Caco-2 (cell line): ENCODE measurements around the gene GBE1. TPM values are rescaled to one million over a fixed set of nuclear protein-coding genes. Genes with fewer than 3 reads are reported as not detected.

Source experiments
- BruUV-seq: library from RNA; stranded (reverse); fragments of 400-500 nt; replicated peaks from 2 replicates; lab custom pipeline; 2021; lab: Mats Ljungman, UMichigan
- CTCF ChIA-PET: fragments of 300-600 bp; sonication (Branson Sonifier 250); formaldehyde crosslinking; loops from one replicate; lab custom pipeline; 2022; ENCODE audit warnings: antibody characterized with exemption; lab: Charles Lee
- POLR2A ChIA-PET: fragments of 300-600 bp; sonication (Branson Sonifier 250); formaldehyde crosslinking; loops from one replicate; lab custom pipeline; 2022; ENCODE audit warnings: antibody characterized with exemption; lab: Charles Lee
- DNase-seq, 2 experiments: peaks; one replicate each; pipeline versions ENCODE4 v3.0.0 to v3.0.0-alpha.2; 2020 to 2022
- H3K27me3 ChIP-seq: replicated peaks from 2 replicates; pipeline ENCODE4 v1.6.0; 2011; ENCODE audit warnings: low read length; ENCODE audit not compliant: control insufficient read depth, insufficient read depth
- H3K36me3 ChIP-seq: 2 replicates; pipeline ENCODE4 v1.5.1; 2011; ENCODE audit warnings: low read length; ENCODE audit not compliant: control insufficient read depth, insufficient read depth
- H3K4me1 ChIP-seq: fragments of 250-450 bp; sonication (Bioruptor Pico); 2 replicates; pipeline ENCODE4 v1.5.1; 2020; ENCODE audit warnings: mild to moderate bottlenecking
- H3K4me3 ChIP-seq: 2 replicates; pipeline ENCODE4 v1.5.1; 2011; ENCODE audit warnings: low read depth, mild to moderate bottlenecking, control low read depth, low read length
- H3K9me3 ChIP-seq: fragments of 250-450 bp; sonication (Bioruptor Pico); 2 replicates; pipeline ENCODE4 v1.5.1; 2020; ENCODE audit warnings: mild to moderate bottlenecking, moderate library complexity
- H3K27ac Mint-ChIP-seq: one replicate; pipeline ENCODE4 v1.8.0; 2022; ENCODE audit warnings: mixed read lengths; ENCODE audit not compliant: unreplicated experiment
- H3K27me3 Mint-ChIP-seq: one replicate; pipeline ENCODE4 v1.8.0; 2022; ENCODE audit warnings: mixed read lengths; ENCODE audit not compliant: insufficient read depth, unreplicated experiment
- H3K36me3 Mint-ChIP-seq: one replicate; pipeline ENCODE4 v1.8.0; 2022; ENCODE audit warnings: mild to moderate bottlenecking, mixed read lengths; ENCODE audit not compliant: insufficient read depth, unreplicated experiment
- H3K4me1 Mint-ChIP-seq: one replicate; pipeline ENCODE4 v1.8.0; 2022; ENCODE audit warnings: low read depth, mixed read lengths; ENCODE audit not compliant: unreplicated experiment
- H3K4me3 Mint-ChIP-seq: one replicate; pipeline ENCODE4 v1.8.0; 2022; ENCODE audit warnings: mild to moderate bottlenecking, moderate library complexity, mixed read lengths; ENCODE audit not compliant: unreplicated experiment
- H3K9me3 Mint-ChIP-seq: one replicate; pipeline ENCODE4 v1.8.0; 2022; ENCODE audit warnings: mixed read lengths; ENCODE audit not compliant: unreplicated experiment
- intact Hi-C: fragments of 100-400 bp; cut with micrococcal nuclease; formaldehyde crosslinking; loops from one replicate; pipeline ENCODE4 v1.10.0; 2022; ENCODE audit not compliant: unreplicated experiment
- total RNA-seq: library from RNA; stranded (reverse); gene quantifications from 2 replicates; pipeline ENCODE4 v1.2.3, GENCODE V29; 2022
- TF ChIP-seq, protein P1 (sequence below), 2 experiments: fragments of 200-600 bp in 1 of 2; IDR thresholded peaks; 1 replicate in 1 of 2; 2 replicates in 1 of 2; pipeline versions ENCODE4 v1.5.1 to v1.8.0; 2011 to 2022; ENCODE audit warnings: antibody characterized with exemption in 1 of 2, control low read depth in 1 of 2, inconsistent platforms in 1 of 2, low read depth in 1 of 2, low read length in 1 of 2, mild to moderate bottlenecking in 1 of 2, moderate library complexity in 1 of 2; ENCODE audit not compliant: insufficient read depth in 1 of 2, severe bottlenecking in 1 of 2, unreplicated experiment in 1 of 2

The GBE1 gene
- total RNA-seq, 1 experiment from 2014 or later, result 8.2 TPM

GRCh38 chr3:81503026-81503425 is 258.4 kb downstream of the GBE1 start:
- POLR2A ChIA-PET, result no interaction called here
- Histone ChIP-seq H3K36me3 (no peaks in the 10 kb centered on the region), H3K9me3 (no peaks in the 10 kb centered on the region), H3K27me3 (no peaks in the 10 kb centered on the region), H3K4me3 (no peak overlapping the region), H3K4me1 (no peaks in the 10 kb centered on the region)
- TF ChIP-seq, protein P1, sequence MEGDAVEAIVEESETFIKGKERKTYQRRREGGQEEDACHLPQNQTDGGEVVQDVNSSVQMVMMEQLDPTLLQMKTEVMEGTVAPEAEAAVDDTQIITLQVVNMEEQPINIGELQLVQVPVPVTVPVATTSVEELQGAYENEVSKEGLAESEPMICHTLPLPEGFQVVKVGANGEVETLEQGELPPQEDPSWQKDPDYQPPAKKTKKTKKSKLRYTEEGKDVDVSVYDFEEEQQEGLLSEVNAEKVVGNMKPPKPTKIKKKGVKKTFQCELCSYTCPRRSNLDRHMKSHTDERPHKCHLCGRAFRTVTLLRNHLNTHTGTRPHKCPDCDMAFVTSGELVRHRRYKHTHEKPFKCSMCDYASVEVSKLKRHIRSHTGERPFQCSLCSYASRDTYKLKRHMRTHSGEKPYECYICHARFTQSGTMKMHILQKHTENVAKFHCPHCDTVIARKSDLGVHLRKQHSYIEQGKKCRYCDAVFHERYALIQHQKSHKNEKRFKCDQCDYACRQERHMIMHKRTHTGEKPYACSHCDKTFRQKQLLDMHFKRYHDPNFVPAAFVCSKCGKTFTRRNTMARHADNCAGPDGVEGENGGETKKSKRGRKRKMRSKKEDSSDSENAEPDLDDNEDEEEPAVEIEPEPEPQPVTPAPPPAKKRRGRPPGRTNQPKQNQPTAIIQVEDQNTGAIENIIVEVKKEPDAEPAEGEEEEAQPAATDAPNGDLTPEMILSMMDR (IDR thresholded peaks at IDR 0.05; ENCODE audit: insufficient read depth in 1 of 2, low read depth in 1 of 2, low read length in 1 of 2, severe bottlenecking in 1 of 2, unreplicated experiment in 1 of 2), result no peak
- Mint-ChIP-seq H3K9me3 (peaks cover 10% of the 10 kb centered on the region), H3K4me3 (no peak overlapping the region), H3K27me3 (no peaks in the 10 kb centered on the region), H3K36me3 (no peaks in the 10 kb centered on the region), H3K27ac (no peak overlapping the region), H3K4me1 (no peaks in the 10 kb centered on the region)
- intact Hi-C loops, result no loop called here
- DNase-seq, result no peak
- BruUV-seq, result no TSS peak
- CTCF ChIA-PET, result no interaction called here

- BruUV-seq, result no TSS peak
- no peaks in the 10 kb centered on the region for H3K36me3 Mint-ChIP-seq
- DNase-seq, result no peak
- Histone ChIP-seq H3K36me3 (no peaks in the 10 kb centered on the region), H3K27me3 (no peaks in the 10 kb centered on the region), H3K4me3 (no peak overlapping the region), H3K4me1 (peaks cover 5% of the 10 kb centered on the region), H3K9me3 (no peaks in the 10 kb centered on the region)
- intact Hi-C loops, result no loop called here
- TF ChIP-seq, protein P1 (IDR thresholded peaks at IDR 0.05; ENCODE audit: insufficient read depth in 1 of 2, low read depth in 1 of 2, low read length in 1 of 2, severe bottlenecking in 1 of 2, unreplicated experiment in 1 of 2), result no peak
- no peak overlapping the region for H3K4me3 Mint-ChIP-seq
- no peaks in the 10 kb centered on the region for H3K27me3 Mint-ChIP-seq
- no peaks in the 10 kb centered on the region for H3K4me1 Mint-ChIP-seq
- H3K27ac Mint-ChIP-seq, result no peak overlapping the region
- CTCF ChIA-PET, result no interaction called here
- peaks cover 10% of the 10 kb centered on the region for H3K9me3 Mint-ChIP-seq
- POLR2A ChIA-PET, result no interaction called here
These were observed 259.2 kb downstream of the GBE1 start for GRCh38 chr3:81502236-81502635.

- H3K27me3 Mint-ChIP-seq, result no peaks in the 10 kb centered on the region
- no peaks in the 10 kb centered on the region for H3K36me3 Mint-ChIP-seq
- BruUV-seq, result no TSS peak
- no peaks in the 10 kb centered on the region for H3K36me3 ChIP-seq
- no peak for DNase-seq
- no peaks in the 10 kb centered on the region for H3K9me3 ChIP-seq
- intact Hi-C loops, result no loop called here
- no peak overlapping the region for H3K4me3 Mint-ChIP-seq
- peaks cover 10% of the 10 kb centered on the region for H3K9me3 Mint-ChIP-seq
- H3K27me3 ChIP-seq, result no peaks in the 10 kb centered on the region
- H3K4me1 ChIP-seq, result peaks cover 9% of the 10 kb centered on the region
- CTCF ChIA-PET, result no interaction called here
- H3K27ac Mint-ChIP-seq, result no peak overlapping the region
- H3K4me3 ChIP-seq, result no peak overlapping the region
- H3K4me1 Mint-ChIP-seq, result no peaks in the 10 kb centered on the region
- TF ChIP-seq, protein P1 (IDR thresholded peaks at IDR 0.05; ENCODE audit: insufficient read depth in 1 of 2, low read depth in 1 of 2, low read length in 1 of 2, severe bottlenecking in 1 of 2, unreplicated experiment in 1 of 2), result no peak
- POLR2A ChIA-PET, result no interaction called here
These were observed 261.4 kb downstream of the GBE1 start for GRCh38 chr3:81500039-81500438.
